ENCODE data around the gene GRPR.

GRPR gene

GRCh38 chrX:16123222-16123786 lies at the start of gene GRPR:
TSS of gene GRPR (plus strand) at chrX:16123565. CDS start at chrX:16123954, 389 bp downstream.
- DNase-seq (ENCODE audit: low spot score) = peak; percentile 76

- no peak for DNase-seq (ENCODE audit: low spot score)
Measured at GRCh38 chrX:16075087-16075486, 48.3 kb upstream of the GRPR start.

- DNase-seq (ENCODE audit: low spot score) = no peak
Measured at GRCh38 chrX:16076834-16077233, 46.5 kb upstream of the GRPR start.

GRCh38 chrX:16077811-16078210 lies 45.6 kb upstream of the GRPR start:
- DNase-seq (ENCODE audit: low spot score) = no peak

- no peak for DNase-seq (ENCODE audit: low spot score)
Measured at GRCh38 chrX:16081357-16081756, 42.0 kb upstream of the GRPR start.

GRCh38 chrX:16082470-16083085 lies 40.8 kb upstream of the GRPR start:
- no peak for DNase-seq (ENCODE audit: low spot score)

- DNase-seq (ENCODE audit: low spot score) = no peak
Measured at GRCh38 chrX:16087076-16087475, 36.3 kb upstream of the GRPR start.

GRCh38 chrX:16089086-16089485 lies 34.3 kb upstream of the GRPR start:
- DNase-seq (ENCODE audit: low spot score) = no peak

GRCh38 chrX:16096141-16096540 lies 27.2 kb upstream of the GRPR start:
- DNase-seq (ENCODE audit: low spot score) = peak; percentile 7

- DNase-seq (ENCODE audit: low spot score) = no peak
Measured at GRCh38 chrX:16100673-16101072, 22.7 kb upstream of the GRPR start.

GRCh38 chrX:16101581-16101980 lies 21.8 kb upstream of the GRPR start:
- no peak for DNase-seq (ENCODE audit: low spot score)

- no peak for DNase-seq (ENCODE audit: low spot score)
Measured at GRCh38 chrX:16103625-16104024, 19.7 kb upstream of the GRPR start.

GRCh38 chrX:16112428-16112827 lies 10.9 kb upstream of the GRPR start:
- no peak for DNase-seq (ENCODE audit: low spot score)

- no peak for DNase-seq (ENCODE audit: low spot score)
Measured at GRCh38 chrX:16113978-16114565, 9.3 kb upstream of the GRPR start.

- DNase-seq (ENCODE audit: low spot score) = no peak
Measured at GRCh38 chrX:16114611-16115010, 8.8 kb upstream of the GRPR start.

GRCh38 chrX:16119353-16120220 lies 3.8 kb upstream of the GRPR start:
- DNase-seq (ENCODE audit: low spot score) = no peak

- DNase-seq (ENCODE audit: low spot score) = no peak
Measured at GRCh38 chrX:16120431-16120830, 2.9 kb upstream of the GRPR start.

- DNase-seq (ENCODE audit: low spot score) = no peak
Measured at GRCh38 chrX:16124201-16124600, 836 bp downstream of the GRPR start.

GRCh38 chrX:16125520-16126149 lies 2.3 kb downstream of the GRPR start:
- no peak for DNase-seq (ENCODE audit: low spot score)

GRCh38 chrX:16130707-16131106 lies 7.3 kb downstream of the GRPR start:
- no peak for DNase-seq (ENCODE audit: low spot score)

GRCh38 chrX:16134936-16135335 lies 11.6 kb downstream of the GRPR start:
- DNase-seq (ENCODE audit: low spot score) = no peak

- DNase-seq (ENCODE audit: low spot score) = no peak
Measured at GRCh38 chrX:16136080-16136479, 12.7 kb downstream of the GRPR start.

Data from iPS-NIHi11 (cell line).